HCT116 (cell line): Measurements from ENCODE around the gene ITGA11. TPM values are rescaled to one million over a fixed set of nuclear protein-coding genes. Genes with fewer than 3 reads are reported as not detected.

Experiments used
- ATAC-seq: fragments of 200-7000 bp; cut with Tn5 transposase; 2 replicates; pipeline ENCODE4 v1.9.1; 2020; ENCODE audit warnings: mild to moderate bottlenecking, moderate library complexity
- BruUV-seq: library from RNA; stranded (reverse); fragments of 400-500 nt; replicated peaks from 2 replicates; lab custom pipeline; 2021; lab: Mats Ljungman, UMichigan
- CTCF ChIA-PET: fragments of 300-600 bp; sonication (Branson Sonifier 250); formaldehyde crosslinking; loops from one replicate; lab custom pipeline; 2021; ENCODE audit warnings: antibody characterized with exemption; lab: Charles Lee
- POLR2A ChIA-PET: fragments of 300-600, 350-600 bp; sonication (Branson Sonifier 250); formaldehyde crosslinking; loops from one replicate; lab custom pipeline; 2021; ENCODE audit warnings: antibody characterized with exemption; lab: Charles Lee
- RAD21 ChIA-PET, 2 experiments: fragments of 300-600 bp; sonication (Branson Sonifier 250); formaldehyde crosslinking; loops; one replicate each; lab custom pipeline; 2023; ENCODE audit warnings: low total read pairs in 2 of 2; ENCODE audit not compliant: uncharacterized antibody in 2 of 2, unreplicated experiment in 2 of 2, low non-redundant PET in 1 of 2; lab: Charles Lee
- DNase-seq: peaks from one replicate; pipeline ENCODE4 v3.0.0-alpha.2; 2010; ENCODE audit warnings: low read depth, low spot score
- H2AFZ ChIP-seq: fragments of 200-600 bp; shearing (Covaris generic), sonication (generic); 2 replicates; pipeline ENCODE4 v1.6.1; 2017; ENCODE audit warnings: low read depth, mixed run types, mixed read lengths, antibody characterized with exemption, low read length; ENCODE audit not compliant: poor library complexity, severe bottlenecking
- H3K27ac ChIP-seq: 2 replicates; pipeline ENCODE4 v1.5.1; 2012; ENCODE audit warnings: low read depth, low read length
- H3K27me3 ChIP-seq: fragments of 200-600 bp; sonication (generic); 2 replicates; pipeline ENCODE4 v1.6.1; 2016; ENCODE audit warnings: mixed run types, low read length, mixed read lengths; ENCODE audit not compliant: insufficient read depth
- H3K36me3 ChIP-seq, 2 experiments: fragments of 200-500 bp in 1 of 2; fragments of 200-600 bp in 1 of 2; sonication (Bioruptor generic) in 1 of 2; sonication (generic) in 1 of 2; 2 replicates each; pipeline versions ENCODE4 v1.5.1 to v1.6.1; 2014 to 2016; ENCODE audit warnings: low read length in 2 of 2, inconsistent platforms in 1 of 2, mixed read lengths in 1 of 2, mixed run types in 1 of 2; ENCODE audit not compliant: insufficient read depth in 2 of 2, control insufficient read depth in 1 of 2
- H3K4me1 ChIP-seq, 2 experiments: fragments of 200-600 bp in 1 of 2; sonication (generic) in 1 of 2; 2 replicates each; pipeline versions ENCODE4 v1.5.1 to v1.6.1; 2012 to 2017; ENCODE audit warnings: low read length in 2 of 2, inconsistent platforms in 1 of 2, mild to moderate bottlenecking in 1 of 2, mixed read lengths in 1 of 2, mixed run types in 1 of 2, moderate library complexity in 1 of 2; ENCODE audit not compliant: insufficient read depth in 2 of 2, control insufficient read depth in 1 of 2
- H3K4me2 ChIP-seq: fragments of 200-600 bp; sonication (generic); 2 replicates; pipeline ENCODE4 v1.6.1; 2017; ENCODE audit warnings: mixed run types, low read length, mixed read lengths
- H3K4me3 ChIP-seq, 2 experiments: fragments of 200-600 bp in 1 of 2; sonication (generic) in 1 of 2; replicated peaks in 1 of 2; 2 replicates each; pipeline ENCODE4 v1.5.1; 2011 to 2016; ENCODE audit warnings: low read length in 2 of 2, control low read depth in 1 of 2, low read depth in 1 of 2, mild to moderate bottlenecking in 1 of 2, mixed read lengths in 1 of 2, mixed run types in 1 of 2
- H3K79me2 ChIP-seq: fragments of 200-600 bp; sonication (generic); 2 replicates; pipeline ENCODE4 v1.6.1; 2017; ENCODE audit warnings: mild to moderate bottlenecking, mixed run types, low read length, moderate library complexity, mixed read lengths; ENCODE audit not compliant: insufficient read depth
- H3K9ac ChIP-seq: fragments of 200-600 bp; sonication (generic); 2 replicates; pipeline ENCODE4 v1.6.1; 2016; ENCODE audit warnings: low read length, mixed read lengths
- H3K9me2 ChIP-seq: fragments of 200-600 bp; sonication (generic), shearing (Covaris generic); 2 replicates; pipeline ENCODE4 v1.6.1; 2017; ENCODE audit warnings: mixed run types, mild to moderate bottlenecking, moderate library complexity; ENCODE audit not compliant: insufficient read depth
- H3K9me3 ChIP-seq, 2 experiments: fragments of 200-500 bp in 1 of 2; fragments of 200-600 bp in 1 of 2; sonication (Bioruptor generic) in 1 of 2; sonication (generic) in 1 of 2; 2 replicates each; pipeline ENCODE4 v1.6.1; 2014 to 2017; ENCODE audit warnings: low read length in 2 of 2, mixed read lengths in 2 of 2, inconsistent platforms in 1 of 2, low read depth in 1 of 2, mild to moderate bottlenecking in 1 of 2, mixed run types in 1 of 2, moderate library complexity in 1 of 2; ENCODE audit not compliant: control insufficient read depth in 1 of 2, insufficient read depth in 1 of 2
- H4K20me1 ChIP-seq: fragments of 200-600 bp; sonication (generic), shearing (Covaris generic); 2 replicates; pipeline ENCODE4 v1.6.1; 2017; ENCODE audit warnings: mixed run types, mild to moderate bottlenecking, moderate library complexity; ENCODE audit not compliant: insufficient read depth
- CTCF ChIP-seq, 3 experiments: fragments of 200-600 bp in 1 of 3; sonication (generic) in 1 of 3; IDR thresholded peaks in 2 of 3; conservative IDR thresholded peaks in 1 of 3; 2 replicates each; pipeline ENCODE4 v1.5.1; 2012 to 2017; ENCODE audit warnings: low read depth in 2 of 3, low read length in 2 of 3, antibody characterized with exemption in 1 of 3, borderline replicate concordance in 1 of 3, control low read depth in 1 of 3, mild to moderate bottlenecking in 1 of 3, mixed read lengths in 1 of 3, mixed run types in 1 of 3, moderate library complexity in 1 of 3; ENCODE audit not compliant: insufficient read depth in 1 of 3
- EZH2 ChIP-seq: fragments of 200-600 bp; sonication (generic); IDR thresholded peaks from 2 replicates; pipeline ENCODE4 v1.6.1; 2017; ENCODE audit warnings: antibody characterized with exemption, mixed run types
- FOSL1 ChIP-seq: IDR thresholded peaks from 2 replicates; pipeline ENCODE4 v1.6.1; 2012; ENCODE audit warnings: low read depth
- POLR2A ChIP-seq: IDR thresholded peaks from 2 replicates; pipeline ENCODE4 v1.7.0; 2011; ENCODE audit warnings: borderline replicate concordance; ENCODE audit not compliant: insufficient read depth, insufficient read length; ENCODE audit errors: extremely low read depth
- POLR2AphosphoS5 ChIP-seq: IDR thresholded peaks from 2 replicates; pipeline ENCODE4 v1.6.1; 2011; ENCODE audit warnings: mild to moderate bottlenecking, low read depth, low read length, moderate library complexity
- REST ChIP-seq: IDR thresholded peaks from 2 replicates; pipeline ENCODE4 v1.6.1; 2012; ENCODE audit warnings: low read depth
- SIN3A ChIP-seq: IDR thresholded peaks from 2 replicates; pipeline ENCODE4 v1.6.1; 2012; ENCODE audit warnings: low read depth
- SP1 ChIP-seq: IDR thresholded peaks from 2 replicates; pipeline ENCODE4 v1.6.1; 2012; ENCODE audit warnings: low read depth
- SRF ChIP-seq: IDR thresholded peaks from 2 replicates; pipeline ENCODE4 v1.6.1; 2012; ENCODE audit warnings: low read depth
- TCF7L2 ChIP-seq: IDR thresholded peaks from 2 replicates; pipeline ENCODE4 v1.7.0; 2011; ENCODE audit warnings: borderline replicate concordance, inconsistent platforms; ENCODE audit not compliant: insufficient read depth, insufficient read length; ENCODE audit errors: extremely low read depth
- YY1 ChIP-seq: IDR thresholded peaks from 2 replicates; pipeline ENCODE4 v1.6.1; 2011; ENCODE audit warnings: low read length, low read depth, moderate library complexity, mild to moderate bottlenecking; ENCODE audit not compliant: insufficient replicate concordance; ENCODE audit errors: extremely low read depth
- ZFX ChIP-seq: fragments of 450-650 bp; IDR thresholded peaks from 2 replicates; pipeline ENCODE4 v1.6.1; 2017
- ZNF274 ChIP-seq: fragments of 200-500 bp; sonication (Bioruptor generic); IDR thresholded peaks from 2 replicates; pipeline ENCODE4 v1.6.1; 2014; ENCODE audit warnings: mild to moderate bottlenecking, low read depth, low read length, inconsistent platforms
- intact Hi-C: fragments of 100-400 bp; cut with micrococcal nuclease; formaldehyde crosslinking; loops from 2 replicates; pipeline ENCODE4 v1.10.0; 2022
- total RNA-seq: library from RNA; stranded (reverse); gene quantifications from one replicate; pipeline ENCODE4 v1.2.1, GENCODE V29; 2021; ENCODE audit not compliant: unreplicated experiment
- TF ChIP-seq, protein P1 (sequence below): IDR thresholded peaks from 2 replicates; pipeline ENCODE4 v1.6.1; 2011; ENCODE audit warnings: mild to moderate bottlenecking, low read length, moderate library complexity; ENCODE audit not compliant: insufficient replicate concordance; ENCODE audit errors: extremely low read depth

ITGA11 gene
- total RNA-seq, 1 experiment from 2014 or later, result not detected

GRCh38 chr15:68413363-68414205 lies 18.4 kb downstream of the ITGA11 start:
- no peak overlapping the region for H3K27ac ChIP-seq
- ChIA-PET RAD21 (no interaction called here), CTCF (no interaction called here), POLR2A (no interaction called here)
- no peak overlapping the region for H3K4me2 ChIP-seq
- no peak for TF ChIP-seq POLR2AphosphoS5
- TF ChIP-seq ZNF274, result no peak
- TF ChIP-seq, protein P1, sequence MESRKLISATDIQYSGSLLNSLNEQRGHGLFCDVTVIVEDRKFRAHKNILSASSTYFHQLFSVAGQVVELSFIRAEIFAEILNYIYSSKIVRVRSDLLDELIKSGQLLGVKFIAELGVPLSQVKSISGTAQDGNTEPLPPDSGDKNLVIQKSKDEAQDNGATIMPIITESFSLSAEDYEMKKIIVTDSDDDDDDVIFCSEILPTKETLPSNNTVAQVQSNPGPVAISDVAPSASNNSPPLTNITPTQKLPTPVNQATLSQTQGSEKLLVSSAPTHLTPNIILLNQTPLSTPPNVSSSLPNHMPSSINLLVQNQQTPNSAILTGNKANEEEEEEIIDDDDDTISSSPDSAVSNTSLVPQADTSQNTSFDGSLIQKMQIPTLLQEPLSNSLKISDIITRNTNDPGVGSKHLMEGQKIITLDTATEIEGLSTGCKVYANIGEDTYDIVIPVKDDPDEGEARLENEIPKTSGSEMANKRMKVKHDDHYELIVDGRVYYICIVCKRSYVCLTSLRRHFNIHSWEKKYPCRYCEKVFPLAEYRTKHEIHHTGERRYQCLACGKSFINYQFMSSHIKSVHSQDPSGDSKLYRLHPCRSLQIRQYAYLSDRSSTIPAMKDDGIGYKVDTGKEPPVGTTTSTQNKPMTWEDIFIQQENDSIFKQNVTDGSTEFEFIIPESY, result no peak
- TF ChIP-seq ZFX, result no peak
- no peak for TF ChIP-seq SRF
- no peak for TF ChIP-seq SIN3A
- no peak for TF ChIP-seq FOSL1
- no peak for TF ChIP-seq CTCF (IDR thresholded peaks at IDR 0.05 in 2 of 3, conservative IDR thresholded peaks at IDR 0.05 in 1 of 3; ENCODE audit: borderline replicate concordance in 1 of 3, insufficient read depth in 1 of 3, low read depth in 2 of 3, low read length in 2 of 3)
- TF ChIP-seq SP1, result no peak
- TF ChIP-seq POLR2A, result no peak
- TF ChIP-seq REST, result no peak
- TF ChIP-seq YY1, result no peak
- TF ChIP-seq EZH2, result no peak
- no peak for TF ChIP-seq TCF7L2
- no peak for ATAC-seq
- DNase-seq, result no peak
- H3K9me3 ChIP-seq, result no peaks in the 10 kb centered on the region
- H2AFZ ChIP-seq, result no peak overlapping the region
- H3K36me3 ChIP-seq, result no peaks in the 10 kb centered on the region
- H3K9me2 ChIP-seq, result no peaks in the 10 kb centered on the region
- intact Hi-C loops, result no loop called here
- no peaks in the 10 kb centered on the region for H3K27me3 ChIP-seq
- H4K20me1 ChIP-seq, result no peaks in the 10 kb centered on the region
- BruUV-seq, result no TSS peak
- no peaks in the 10 kb centered on the region for H3K4me1 ChIP-seq
- H3K4me3 ChIP-seq, result no peak overlapping the region
- H3K9ac ChIP-seq, result no peak overlapping the region
- H3K79me2 ChIP-seq, result no peaks in the 10 kb centered on the region
